Measurements from ENCODE around the gene RTP1. TPM values are rescaled to one million over a fixed set of nuclear protein-coding genes. Genes with fewer than 3 reads are reported as not detected.

The RTP1 gene
- total RNA-seq, 2 donors from 2014 or later = 0.88 TPM; not detected in 1

DNA sequence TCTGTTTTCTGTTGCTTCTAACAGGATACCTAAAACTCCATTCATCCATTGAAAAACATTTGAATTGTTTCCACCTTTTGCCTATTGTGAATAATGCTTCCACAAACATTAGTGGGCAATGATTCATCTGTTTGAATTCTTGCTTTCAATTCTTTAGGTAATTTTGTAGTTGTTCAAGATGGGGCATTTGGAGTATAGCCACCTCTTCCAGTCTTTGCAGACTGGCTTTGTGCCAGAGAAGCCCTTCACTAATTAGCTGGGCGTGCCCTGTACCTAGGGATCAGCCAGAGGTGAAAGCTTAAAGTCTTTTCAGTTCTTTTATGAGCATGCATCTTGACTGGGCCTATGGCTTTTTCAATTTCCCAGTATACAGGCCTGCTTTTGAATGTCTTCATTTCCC, 10.9 kb downstream of the RTP1 start:
- Histone ChIP-seq H3K4me1 (ENCODE audit: control insufficient read depth, insufficient read depth, low read length) (peaks cover 9% of the 10 kb centered on the region), H3K27me3 (ENCODE audit: control insufficient read depth, insufficient read depth, low read length, poor library complexity, severe bottlenecking) (no peaks in the 10 kb centered on the region), H3K9me3 (ENCODE audit: control insufficient read depth, low read length) (peaks cover 45% of the 10 kb centered on the region), H3K4me3 (ENCODE audit: low read length) (peak overlapping the region; percentile 32), H3K27ac (ENCODE audit: low read depth, low read length) (no peak overlapping the region), H3K36me3 (ENCODE audit: control insufficient read depth, insufficient read depth, low read length) (no peaks in the 10 kb centered on the region), H3K9ac (ENCODE audit: extremely low read depth, low read length, poor library complexity, severe bottlenecking) (no peak overlapping the region)
- Mint-ChIP-seq H3K36me3 (ENCODE audit: low read depth) (peaks cover 2% of the 10 kb centered on the region), H3K4me1 (peaks cover 24% of the 10 kb centered on the region), H3K9me3 (peaks cover 31% of the 10 kb centered on the region), H3K4me3 (no peak overlapping the region), H3K27ac (no peak overlapping the region), H3K27me3 (ENCODE audit: insufficient read depth) (peaks cover 2% of the 10 kb centered on the region)
- no peak for DNase-seq
- 92 to 95% methylated on average over 1 of the region's 1 CpG for WGBS, 2 experiments (ENCODE audit: insufficient coverage in 1 of 2, insufficient read length in 1 of 2)
- TF ChIP-seq, protein P1, sequence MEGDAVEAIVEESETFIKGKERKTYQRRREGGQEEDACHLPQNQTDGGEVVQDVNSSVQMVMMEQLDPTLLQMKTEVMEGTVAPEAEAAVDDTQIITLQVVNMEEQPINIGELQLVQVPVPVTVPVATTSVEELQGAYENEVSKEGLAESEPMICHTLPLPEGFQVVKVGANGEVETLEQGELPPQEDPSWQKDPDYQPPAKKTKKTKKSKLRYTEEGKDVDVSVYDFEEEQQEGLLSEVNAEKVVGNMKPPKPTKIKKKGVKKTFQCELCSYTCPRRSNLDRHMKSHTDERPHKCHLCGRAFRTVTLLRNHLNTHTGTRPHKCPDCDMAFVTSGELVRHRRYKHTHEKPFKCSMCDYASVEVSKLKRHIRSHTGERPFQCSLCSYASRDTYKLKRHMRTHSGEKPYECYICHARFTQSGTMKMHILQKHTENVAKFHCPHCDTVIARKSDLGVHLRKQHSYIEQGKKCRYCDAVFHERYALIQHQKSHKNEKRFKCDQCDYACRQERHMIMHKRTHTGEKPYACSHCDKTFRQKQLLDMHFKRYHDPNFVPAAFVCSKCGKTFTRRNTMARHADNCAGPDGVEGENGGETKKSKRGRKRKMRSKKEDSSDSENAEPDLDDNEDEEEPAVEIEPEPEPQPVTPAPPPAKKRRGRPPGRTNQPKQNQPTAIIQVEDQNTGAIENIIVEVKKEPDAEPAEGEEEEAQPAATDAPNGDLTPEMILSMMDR (conservative IDR thresholded peaks at IDR 0.05) = no peak

DNA sequence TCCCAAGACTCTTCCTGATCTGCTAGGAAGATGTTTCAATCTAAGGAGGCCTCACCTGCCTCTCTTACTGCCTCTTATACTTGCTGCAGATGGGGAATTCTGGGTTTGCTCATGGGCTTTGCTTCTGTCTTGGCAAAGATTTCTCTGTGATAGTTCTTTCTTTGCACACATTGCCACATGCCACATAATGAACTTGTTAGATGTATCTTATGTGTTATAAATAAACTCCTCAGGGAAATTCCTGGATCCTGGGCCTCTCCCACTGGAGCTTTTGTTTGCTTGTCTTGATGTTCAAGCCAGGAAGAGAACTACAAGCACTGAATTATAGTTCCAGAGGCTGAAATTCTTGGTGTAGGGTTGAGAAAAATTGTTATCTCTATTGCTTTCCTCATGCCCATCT, 12.2 kb downstream of the RTP1 start:
- peaks cover 27% of the 10 kb centered on the region for H3K4me1 Mint-ChIP-seq
- Histone ChIP-seq H3K4me1 (ENCODE audit: control insufficient read depth, insufficient read depth, low read length) (peaks cover 9% of the 10 kb centered on the region), H3K9ac (ENCODE audit: extremely low read depth, low read length, poor library complexity, severe bottlenecking) (no peak overlapping the region), H3K4me3 (ENCODE audit: low read length) (peak overlapping the region; percentile 20), H3K36me3 (ENCODE audit: control insufficient read depth, insufficient read depth, low read length) (no peaks in the 10 kb centered on the region), H3K27me3 (ENCODE audit: control insufficient read depth, insufficient read depth, low read length, poor library complexity, severe bottlenecking) (no peaks in the 10 kb centered on the region), H3K27ac (ENCODE audit: low read depth, low read length) (no peak overlapping the region), H3K9me3 (ENCODE audit: control insufficient read depth, low read length) (peaks cover 45% of the 10 kb centered on the region)
- no peak for DNase-seq
- no peak overlapping the region for H3K27ac Mint-ChIP-seq
- peaks cover 2% of the 10 kb centered on the region for H3K27me3 Mint-ChIP-seq (ENCODE audit: insufficient read depth)
- H3K9me3 Mint-ChIP-seq = peaks cover 31% of the 10 kb centered on the region
- H3K36me3 Mint-ChIP-seq (ENCODE audit: low read depth) = peaks cover 2% of the 10 kb centered on the region
- H3K4me3 Mint-ChIP-seq = no peak overlapping the region
- TF ChIP-seq, protein P1 (conservative IDR thresholded peaks at IDR 0.05) = no peak

DNA sequence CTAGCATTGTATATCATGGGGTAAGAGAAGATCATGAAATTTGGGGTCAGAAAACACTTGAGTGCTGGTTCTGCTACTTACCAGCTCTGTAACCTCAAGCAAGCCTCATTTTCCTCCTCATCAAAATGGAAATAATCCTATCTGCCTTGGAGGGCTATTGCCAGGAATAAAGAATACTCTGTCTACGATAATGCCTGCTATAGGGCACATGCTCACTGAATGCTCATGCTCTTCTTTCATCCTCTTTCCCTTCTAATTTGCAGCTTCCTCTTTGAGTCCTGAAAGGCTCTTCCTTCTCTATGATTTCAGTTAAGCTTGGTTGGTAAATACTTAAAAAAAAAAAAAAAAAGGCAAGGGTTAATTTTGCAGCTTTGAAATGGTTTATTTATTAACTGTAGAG, 12.8 kb downstream of the RTP1 start:
- 78 to 96% methylated on average over 1 of the region's 1 CpG for WGBS, 2 experiments (ENCODE audit: insufficient coverage in 1 of 2, insufficient read length in 1 of 2)
- Histone ChIP-seq H3K9ac (ENCODE audit: extremely low read depth, low read length, poor library complexity, severe bottlenecking) (no peak overlapping the region), H3K4me3 (ENCODE audit: low read length) (peak overlapping the region; percentile 5), H3K27ac (ENCODE audit: low read depth, low read length) (no peak overlapping the region), H3K4me1 (ENCODE audit: control insufficient read depth, insufficient read depth, low read length) (peaks cover 9% of the 10 kb centered on the region), H3K27me3 (ENCODE audit: control insufficient read depth, insufficient read depth, low read length, poor library complexity, severe bottlenecking) (no peaks in the 10 kb centered on the region), H3K9me3 (ENCODE audit: control insufficient read depth, low read length) (peaks cover 44% of the 10 kb centered on the region), H3K36me3 (ENCODE audit: control insufficient read depth, insufficient read depth, low read length) (no peaks in the 10 kb centered on the region)
- Mint-ChIP-seq H3K36me3 (ENCODE audit: low read depth) (peaks cover 2% of the 10 kb centered on the region), H3K27me3 (ENCODE audit: insufficient read depth) (peaks cover 2% of the 10 kb centered on the region), H3K9me3 (peaks cover 30% of the 10 kb centered on the region), H3K4me1 (peaks cover 27% of the 10 kb centered on the region), H3K4me3 (no peak overlapping the region), H3K27ac (peak overlapping the region; percentile 48)
- TF ChIP-seq, protein P1 (conservative IDR thresholded peaks at IDR 0.05) = no peak
- no peak for DNase-seq

All from endodermal cell (in vitro differentiated cells).